Measurements from ENCODE around the gene KIRREL1. TPM values are rescaled to one million over a fixed set of nuclear protein-coding genes. Genes with fewer than 3 reads are reported as not detected.

KIRREL1 gene
- total RNA-seq, 1 donor from 2014 or later: not detected

DNA sequence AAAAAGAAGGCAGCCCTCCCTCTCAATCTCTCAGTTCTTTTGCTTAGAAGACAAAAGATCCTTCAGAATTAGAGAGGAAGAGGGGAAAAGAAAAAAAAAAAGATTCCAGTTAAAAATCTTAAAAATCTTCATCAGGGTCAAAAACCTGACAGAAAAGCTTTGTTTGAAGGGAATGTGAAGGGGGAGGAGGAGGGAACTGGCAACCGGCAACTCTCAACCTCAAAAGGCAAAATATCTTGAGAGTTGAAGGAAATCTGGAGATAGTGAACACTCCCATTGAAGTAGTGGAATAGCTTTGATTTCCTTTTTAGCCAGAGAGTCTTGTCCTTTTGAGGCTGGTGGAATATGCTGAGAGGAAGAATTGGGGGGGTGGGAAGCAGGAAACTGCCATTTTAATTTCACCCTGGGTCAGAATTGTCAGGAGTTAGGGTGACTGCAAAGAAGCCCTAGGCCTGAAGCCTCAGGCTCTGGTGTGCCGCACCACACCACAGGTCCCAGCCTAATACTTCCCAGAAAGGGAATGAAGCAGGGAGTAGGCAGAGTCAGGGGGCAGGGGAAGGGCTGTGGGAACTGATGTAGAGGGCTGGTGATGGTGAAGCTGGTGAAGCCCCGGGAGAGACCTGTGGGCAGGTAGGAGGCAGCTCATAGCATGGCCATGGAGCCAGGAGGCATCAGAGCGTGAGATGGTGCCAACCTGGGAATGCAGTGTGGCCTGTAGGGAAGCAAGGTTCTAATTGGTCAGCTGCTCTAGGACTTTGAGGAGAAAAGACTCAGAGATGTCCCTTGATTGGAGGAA is 24.6 kb downstream of the KIRREL1 start:
- DNase-seq (ENCODE audit: low spot score): no peak
- no peaks in the 10 kb centered on the region for H3K4me1 Mint-ChIP-seq (ENCODE audit: low read depth)
- H3K27ac Mint-ChIP-seq: no peak overlapping the region
- H3K27me3 Mint-ChIP-seq (ENCODE audit: low read depth): no peaks in the 10 kb centered on the region
- H3K4me3 Mint-ChIP-seq (ENCODE audit: low read depth): no peak overlapping the region
- no peaks in the 10 kb centered on the region for H3K9me3 Mint-ChIP-seq
- intact Hi-C loops (cut with micrococcal nuclease): no loop called here
- H3K36me3 Mint-ChIP-seq (ENCODE audit: low read depth): no peaks in the 10 kb centered on the region

DNA sequence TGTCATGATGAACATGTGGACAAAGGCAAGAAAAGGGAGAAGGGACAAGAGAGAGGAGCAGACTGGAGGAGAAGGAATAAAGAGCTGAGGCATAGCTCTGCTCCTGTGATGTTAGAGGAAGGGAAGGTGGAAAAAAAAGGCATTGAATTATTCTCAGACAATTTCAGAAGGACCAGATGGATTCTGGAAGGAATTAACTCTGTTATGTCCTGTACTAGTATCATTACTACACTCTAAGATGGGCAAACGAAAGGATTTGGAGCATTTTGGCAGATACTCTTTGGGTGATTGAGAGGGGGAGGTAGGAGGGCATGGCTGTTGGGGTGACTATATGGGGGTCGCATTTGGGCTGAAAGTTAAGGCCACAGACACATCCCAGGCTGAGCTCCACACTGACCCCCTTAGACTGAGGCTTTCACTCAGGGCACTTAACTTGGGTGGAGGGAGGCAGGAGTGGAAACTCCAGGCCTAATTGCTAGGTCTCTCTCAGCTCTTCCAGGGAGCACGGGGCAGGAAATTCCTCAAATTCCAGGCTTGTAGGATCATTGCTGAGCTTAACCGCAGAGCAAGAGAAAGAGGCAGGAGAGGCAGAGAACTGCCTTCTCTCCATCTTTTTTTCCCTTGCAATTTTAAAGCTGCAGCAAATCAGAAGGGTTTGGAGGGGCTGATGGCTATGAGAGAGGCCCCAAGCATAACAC is 25.9 kb downstream of the KIRREL1 start:
- Mint-ChIP-seq H3K4me3 (ENCODE audit: low read depth) (no peak overlapping the region), H3K4me1 (ENCODE audit: low read depth) (no peaks in the 10 kb centered on the region), H3K27ac (no peak overlapping the region), H3K36me3 (ENCODE audit: low read depth) (no peaks in the 10 kb centered on the region), H3K9me3 (no peaks in the 10 kb centered on the region), H3K27me3 (ENCODE audit: low read depth) (no peaks in the 10 kb centered on the region)
- DNase-seq (ENCODE audit: low spot score): no peak
- intact Hi-C loops (cut with micrococcal nuclease): no loop called here

DNA sequence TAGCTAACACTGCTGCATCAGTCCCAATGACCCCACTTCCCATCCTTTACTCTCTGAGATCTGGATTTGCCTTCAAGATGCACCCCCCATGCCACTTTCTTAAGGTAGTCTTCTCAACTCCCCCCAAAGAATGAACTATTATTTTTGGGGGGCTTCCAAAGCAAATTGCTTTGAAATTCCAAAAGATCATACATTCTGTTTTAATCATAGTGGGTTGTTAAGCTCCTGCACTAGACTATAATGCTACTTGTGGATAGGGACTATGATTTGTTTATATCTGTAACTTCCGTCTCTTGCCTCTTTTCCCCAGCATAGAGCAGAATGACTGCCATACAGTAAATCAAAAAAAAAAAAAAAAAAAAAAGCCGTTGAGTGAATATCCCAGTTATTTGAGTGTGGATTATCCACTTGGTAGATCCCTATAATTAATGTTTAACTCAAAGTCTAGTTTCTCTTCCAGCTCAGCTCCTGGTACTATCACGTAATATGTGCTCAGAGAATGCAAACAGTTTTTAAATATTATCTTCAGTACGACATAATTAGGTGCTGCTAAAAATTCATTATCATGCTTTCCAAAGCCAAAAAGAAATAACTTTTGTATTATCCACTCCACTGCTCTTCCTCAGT is 26.9 kb downstream of the KIRREL1 start:
- H3K9me3 Mint-ChIP-seq: no peaks in the 10 kb centered on the region
- no peaks in the 10 kb centered on the region for H3K4me1 Mint-ChIP-seq (ENCODE audit: low read depth)
- H3K4me3 Mint-ChIP-seq (ENCODE audit: low read depth): no peak overlapping the region
- intact Hi-C loops (cut with micrococcal nuclease): no loop called here
- no peak for DNase-seq (ENCODE audit: low spot score)
- no peaks in the 10 kb centered on the region for H3K36me3 Mint-ChIP-seq (ENCODE audit: low read depth)
- no peak overlapping the region for H3K27ac Mint-ChIP-seq
- no peaks in the 10 kb centered on the region for H3K27me3 Mint-ChIP-seq (ENCODE audit: low read depth)

DNA sequence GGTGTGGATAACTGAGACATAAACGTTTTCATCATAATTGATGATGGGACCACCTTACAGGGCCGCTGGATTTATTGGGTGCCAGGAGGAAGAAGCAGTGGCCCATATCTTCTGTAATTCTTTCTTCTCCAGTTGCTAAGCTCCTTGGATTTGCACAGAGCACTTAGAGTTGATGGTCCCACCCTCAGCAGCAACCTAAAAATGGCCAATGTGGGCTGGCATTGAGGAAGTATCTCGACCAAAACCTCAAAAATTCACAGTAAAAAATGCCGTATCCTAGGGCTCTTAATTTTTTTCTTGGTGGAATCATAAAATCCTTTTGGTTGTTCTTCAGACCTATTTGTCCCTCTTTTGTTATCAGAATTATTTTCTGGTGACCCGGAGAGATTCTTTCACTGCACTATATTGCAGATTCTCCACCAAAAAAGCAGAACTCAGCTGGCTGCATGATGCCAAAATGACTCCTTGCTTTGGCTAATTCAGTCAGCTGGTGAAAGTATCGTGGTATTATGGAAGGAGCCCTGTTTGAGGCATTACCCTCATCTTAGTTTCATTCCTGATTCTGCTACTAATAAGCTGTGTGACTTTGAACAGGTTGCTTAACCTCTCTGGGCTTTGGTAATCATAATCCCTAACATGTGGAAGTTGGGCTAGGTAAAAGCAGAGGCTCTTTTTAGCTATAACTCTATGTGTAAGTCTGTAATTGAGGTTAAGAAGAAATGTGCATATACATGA is 27.6 kb downstream of the KIRREL1 start:
- no peak overlapping the region for H3K27ac Mint-ChIP-seq
- intact Hi-C loops (cut with micrococcal nuclease): no loop called here
- no peaks in the 10 kb centered on the region for H3K27me3 Mint-ChIP-seq (ENCODE audit: low read depth)
- DNase-seq (ENCODE audit: low spot score): no peak
- no peaks in the 10 kb centered on the region for H3K9me3 Mint-ChIP-seq
- H3K4me3 Mint-ChIP-seq (ENCODE audit: low read depth): no peak overlapping the region
- H3K36me3 Mint-ChIP-seq (ENCODE audit: low read depth): no peaks in the 10 kb centered on the region
- H3K4me1 Mint-ChIP-seq (ENCODE audit: low read depth): no peaks in the 10 kb centered on the region

DNA sequence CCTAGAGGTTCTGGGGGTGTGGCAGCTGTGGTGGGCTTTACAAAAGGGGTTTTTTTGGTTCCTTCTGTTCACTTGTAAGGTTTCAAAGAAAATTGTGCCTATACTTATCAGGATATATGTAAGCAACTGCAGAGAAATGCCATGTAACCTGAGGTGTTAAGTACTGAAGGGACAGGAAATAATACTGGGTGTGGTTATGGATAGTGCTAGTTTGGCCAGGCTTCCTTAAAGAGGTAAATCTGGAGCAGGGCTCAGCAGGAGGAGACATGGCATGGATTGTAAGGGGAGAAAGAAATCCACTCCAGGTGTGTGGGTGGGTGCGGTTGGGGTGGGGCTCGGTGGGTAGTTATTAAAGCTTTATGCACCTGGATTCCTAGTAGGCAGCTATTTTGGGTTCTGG is 28.3 kb downstream of the KIRREL1 start:
- Mint-ChIP-seq H3K27ac (no peak overlapping the region), H3K4me3 (ENCODE audit: low read depth) (no peak overlapping the region), H3K4me1 (ENCODE audit: low read depth) (no peaks in the 10 kb centered on the region), H3K36me3 (ENCODE audit: low read depth) (no peaks in the 10 kb centered on the region), H3K9me3 (no peaks in the 10 kb centered on the region), H3K27me3 (ENCODE audit: low read depth) (no peaks in the 10 kb centered on the region)
- intact Hi-C loops (cut with micrococcal nuclease): no loop called here
- no peak for DNase-seq (ENCODE audit: low spot score)

DNA sequence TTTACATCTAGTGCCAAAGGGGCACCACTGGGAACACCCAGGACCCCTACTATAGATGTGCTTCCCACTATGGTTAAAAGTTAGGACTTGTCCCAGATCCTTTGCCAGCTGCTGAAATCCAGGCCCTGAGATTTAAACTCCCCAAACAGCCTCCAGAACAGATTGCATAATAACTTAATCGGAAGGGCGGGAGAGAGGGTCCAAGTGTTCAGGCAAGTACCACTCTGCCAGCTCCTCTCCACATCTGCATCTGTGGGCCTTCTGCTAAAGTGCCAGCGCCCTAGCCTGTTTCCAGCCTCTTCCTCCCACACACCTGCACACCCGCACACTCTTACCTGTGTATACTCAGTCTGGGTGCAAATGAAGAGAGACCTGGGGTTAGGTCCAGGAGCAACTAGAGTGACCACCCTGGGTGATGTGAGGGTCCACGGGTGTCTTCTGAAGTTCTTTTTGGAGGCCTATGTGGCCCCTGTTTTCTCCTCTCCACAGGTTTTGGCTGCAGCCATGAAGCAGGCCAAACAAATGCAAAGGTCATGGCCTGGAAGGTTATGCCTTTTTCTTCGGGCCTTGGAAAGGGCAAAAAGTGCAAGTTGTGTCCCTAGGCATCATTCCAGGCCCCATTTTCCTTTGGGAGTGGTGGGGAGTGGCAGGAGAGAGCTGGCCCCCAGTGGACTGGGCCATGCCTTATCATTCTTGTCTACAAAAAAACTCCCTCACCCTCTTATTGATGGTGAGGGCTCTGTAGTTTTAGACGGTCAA is 29.3 kb downstream of the KIRREL1 start:
- H3K27ac Mint-ChIP-seq: no peak overlapping the region
- no peaks in the 10 kb centered on the region for H3K4me1 Mint-ChIP-seq (ENCODE audit: low read depth)
- no peaks in the 10 kb centered on the region for H3K27me3 Mint-ChIP-seq (ENCODE audit: low read depth)
- H3K36me3 Mint-ChIP-seq (ENCODE audit: low read depth): no peaks in the 10 kb centered on the region
- intact Hi-C loops (cut with micrococcal nuclease): no loop called here
- DNase-seq (ENCODE audit: low spot score): no peak
- no peak overlapping the region for H3K4me3 Mint-ChIP-seq (ENCODE audit: low read depth)
- no peaks in the 10 kb centered on the region for H3K9me3 Mint-ChIP-seq

DNA sequence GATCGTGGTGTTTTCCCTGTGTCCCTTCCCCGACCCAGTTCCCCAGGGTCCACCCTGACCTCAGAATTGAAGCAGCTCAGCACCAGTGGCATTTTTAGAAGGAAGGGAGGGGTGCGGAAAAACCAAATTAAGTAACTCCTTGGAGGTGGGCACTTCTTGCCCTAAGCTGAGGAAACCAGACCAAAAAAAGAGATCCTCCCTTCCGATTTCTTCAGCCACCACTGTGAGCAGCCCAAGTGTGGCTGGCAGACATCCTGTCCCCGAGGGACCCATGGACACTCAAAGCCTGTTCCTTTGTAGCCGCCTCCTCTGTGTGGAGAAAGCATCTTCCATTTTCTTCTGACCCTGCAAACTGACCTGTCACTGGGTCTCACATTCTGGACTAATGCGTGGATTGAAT is 31.3 kb downstream of the KIRREL1 start:
- intact Hi-C loops (cut with micrococcal nuclease): no loop called here
- H3K27me3 Mint-ChIP-seq (ENCODE audit: low read depth): no peaks in the 10 kb centered on the region

DNA sequence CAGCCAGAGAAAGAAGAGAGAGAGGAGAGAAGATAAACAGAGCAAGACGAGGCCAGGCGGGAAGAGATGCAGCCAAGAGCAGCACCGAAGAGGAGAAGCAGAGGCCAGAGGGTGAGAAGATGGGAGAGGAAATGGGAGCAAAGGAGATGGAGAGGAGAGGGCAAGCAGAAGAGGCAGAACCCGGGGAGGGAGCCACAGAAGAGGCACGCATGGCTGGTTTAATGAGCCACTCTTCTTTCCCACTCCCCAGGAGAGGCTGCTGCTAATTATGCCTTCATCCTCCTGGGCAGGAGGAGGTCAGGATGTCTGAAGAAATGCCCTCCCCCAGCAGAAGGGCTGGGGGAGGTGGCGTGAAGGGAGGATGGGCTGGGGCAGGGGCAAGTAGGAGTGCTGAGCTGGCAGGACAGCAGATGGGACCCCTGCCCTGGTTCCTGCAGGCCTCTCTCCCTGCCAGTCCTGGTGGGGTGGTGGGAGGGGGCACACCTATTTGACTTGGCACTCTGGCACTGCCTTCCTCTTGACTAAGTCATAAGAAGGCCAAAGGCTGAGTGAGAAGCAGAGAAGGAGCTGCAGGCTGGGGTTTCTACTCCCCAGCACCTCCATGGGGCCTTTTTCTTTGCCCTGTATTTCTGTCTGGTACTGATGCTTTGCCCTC is 32.3 kb downstream of the KIRREL1 start:
- Mint-ChIP-seq H3K36me3 (ENCODE audit: low read depth) (no peaks in the 10 kb centered on the region), H3K27ac (no peak overlapping the region), H3K4me3 (ENCODE audit: low read depth) (no peak overlapping the region), H3K9me3 (no peaks in the 10 kb centered on the region), H3K27me3 (ENCODE audit: low read depth) (no peaks in the 10 kb centered on the region), H3K4me1 (ENCODE audit: low read depth) (no peaks in the 10 kb centered on the region)
- intact Hi-C loops (cut with micrococcal nuclease): no loop called here
- DNase-seq (ENCODE audit: low spot score): no peak

More for the DNA sequence above, 31.3 kb downstream of the KIRREL1 start:
- Mint-ChIP-seq H3K9me3 (no peaks in the 10 kb centered on the region), H3K4me1 (ENCODE audit: low read depth) (no peaks in the 10 kb centered on the region), H3K27ac (no peak overlapping the region), H3K4me3 (ENCODE audit: low read depth) (no peak overlapping the region), H3K36me3 (ENCODE audit: low read depth) (no peaks in the 10 kb centered on the region)
- no peak for DNase-seq (ENCODE audit: low spot score)

DNA sequence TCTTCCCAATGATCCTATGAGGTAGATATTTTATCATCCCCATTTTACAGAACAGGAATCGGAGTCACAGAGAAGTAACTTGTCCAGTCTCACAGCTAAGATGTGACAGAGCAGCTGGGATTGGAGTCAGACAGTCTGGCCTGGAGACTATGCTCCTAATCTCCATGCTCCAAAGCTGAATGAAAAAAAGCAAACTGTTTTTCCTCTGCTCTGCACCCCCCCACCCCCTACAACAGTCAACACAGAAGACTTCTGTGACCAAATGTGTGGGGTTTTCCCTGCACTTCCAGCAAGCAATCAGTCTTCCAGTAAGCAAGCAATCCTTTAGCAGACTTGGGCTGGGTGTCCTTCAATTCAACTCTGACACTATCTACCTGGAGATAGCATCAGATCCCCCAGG is 33.2 kb downstream of the KIRREL1 start:
- no peak overlapping the region for H3K4me3 Mint-ChIP-seq (ENCODE audit: low read depth)
- no peak for DNase-seq (ENCODE audit: low spot score)
- no peaks in the 10 kb centered on the region for H3K9me3 Mint-ChIP-seq
- H3K27me3 Mint-ChIP-seq (ENCODE audit: low read depth): no peaks in the 10 kb centered on the region
- intact Hi-C loops (cut with micrococcal nuclease): no loop called here
- no peak overlapping the region for H3K27ac Mint-ChIP-seq
- no peaks in the 10 kb centered on the region for H3K36me3 Mint-ChIP-seq (ENCODE audit: low read depth)
- no peaks in the 10 kb centered on the region for H3K4me1 Mint-ChIP-seq (ENCODE audit: low read depth)

DNA sequence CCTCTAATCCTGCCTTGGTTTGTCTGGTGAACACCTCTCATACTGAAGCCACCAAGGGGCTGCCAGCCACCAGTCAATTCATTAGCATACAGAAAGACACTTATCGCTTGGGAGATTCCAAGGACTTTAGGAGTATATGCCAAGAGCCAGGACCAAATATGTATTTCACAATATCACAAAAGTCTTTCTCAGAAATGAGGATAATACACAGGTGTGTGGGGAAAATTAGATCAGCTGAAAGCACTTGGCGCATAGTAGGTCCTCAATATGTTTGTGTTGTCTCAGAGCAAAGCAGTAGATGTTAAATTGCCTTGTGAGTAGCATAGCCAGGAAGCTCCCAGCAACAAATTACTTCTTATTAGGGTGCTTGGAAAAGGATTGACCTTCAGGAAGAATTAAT is 34.1 kb downstream of the KIRREL1 start:
- H3K4me1 Mint-ChIP-seq (ENCODE audit: low read depth): no peaks in the 10 kb centered on the region
- H3K9me3 Mint-ChIP-seq: no peaks in the 10 kb centered on the region
- no peak overlapping the region for H3K27ac Mint-ChIP-seq
- H3K4me3 Mint-ChIP-seq (ENCODE audit: low read depth): no peak overlapping the region
- no peaks in the 10 kb centered on the region for H3K27me3 Mint-ChIP-seq (ENCODE audit: low read depth)
- no peak for DNase-seq (ENCODE audit: low spot score)
- intact Hi-C loops (cut with micrococcal nuclease): no loop called here
- H3K36me3 Mint-ChIP-seq (ENCODE audit: low read depth): no peaks in the 10 kb centered on the region

DNA sequence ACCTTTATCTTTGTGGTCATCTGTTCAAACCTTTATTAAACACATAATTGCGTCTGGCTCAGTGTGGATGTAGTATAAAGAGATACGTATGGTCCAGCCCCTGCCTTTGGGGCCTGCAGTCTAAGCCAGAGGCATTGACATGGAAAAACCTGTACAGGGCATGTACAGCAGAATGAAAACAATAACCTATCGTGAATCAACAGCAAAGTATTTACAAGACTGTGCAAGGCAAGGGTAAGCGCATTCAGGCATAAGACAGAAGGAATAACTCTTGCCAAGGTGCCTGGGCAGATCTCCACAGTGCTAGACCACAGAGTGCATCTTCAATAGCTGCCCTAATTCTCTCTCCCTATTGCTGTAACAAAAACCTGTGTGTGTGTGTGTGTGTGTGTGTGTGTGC is 35.5 kb downstream of the KIRREL1 start:
- H3K27me3 Mint-ChIP-seq (ENCODE audit: low read depth): no peaks in the 10 kb centered on the region
- no peak overlapping the region for H3K4me3 Mint-ChIP-seq (ENCODE audit: low read depth)
- no peaks in the 10 kb centered on the region for H3K4me1 Mint-ChIP-seq (ENCODE audit: low read depth)
- H3K27ac Mint-ChIP-seq: no peak overlapping the region
- intact Hi-C loops (cut with micrococcal nuclease): no loop called here
- no peaks in the 10 kb centered on the region for H3K36me3 Mint-ChIP-seq (ENCODE audit: low read depth)
- DNase-seq (ENCODE audit: low spot score): no peak
- H3K9me3 Mint-ChIP-seq: no peaks in the 10 kb centered on the region

DNA sequence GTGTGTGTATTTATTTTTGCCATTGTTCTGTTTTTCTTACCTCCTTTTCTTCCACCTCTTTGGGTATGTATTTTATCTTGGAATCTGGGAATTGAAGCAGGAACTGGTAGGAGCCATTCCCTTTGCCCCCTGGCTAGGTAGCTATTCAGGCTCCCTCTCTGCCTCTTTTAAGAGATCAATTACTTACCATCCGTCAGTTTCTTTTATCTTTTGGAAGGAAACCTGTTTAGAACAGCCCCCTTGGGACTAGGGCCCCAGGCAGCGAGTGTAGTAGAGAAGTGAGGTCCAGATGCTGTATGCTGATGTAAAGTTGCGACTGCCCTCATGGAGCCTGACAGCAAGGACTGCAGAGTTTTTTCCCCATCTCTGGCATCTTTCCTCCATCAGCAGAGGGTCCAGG is 41.6 kb downstream of the KIRREL1 start:
- H3K36me3 Mint-ChIP-seq (ENCODE audit: low read depth): no peaks in the 10 kb centered on the region
- H3K27me3 Mint-ChIP-seq (ENCODE audit: low read depth): no peaks in the 10 kb centered on the region
- no peaks in the 10 kb centered on the region for H3K4me1 Mint-ChIP-seq (ENCODE audit: low read depth)
- no peaks in the 10 kb centered on the region for H3K9me3 Mint-ChIP-seq
- intact Hi-C loops (cut with micrococcal nuclease): no loop called here
- no peak overlapping the region for H3K27ac Mint-ChIP-seq
- no peak for DNase-seq (ENCODE audit: low spot score)
- no peak overlapping the region for H3K4me3 Mint-ChIP-seq (ENCODE audit: low read depth)
